Measurements from ENCODE around the gene HTR7.

Gene HTR7

DNA sequence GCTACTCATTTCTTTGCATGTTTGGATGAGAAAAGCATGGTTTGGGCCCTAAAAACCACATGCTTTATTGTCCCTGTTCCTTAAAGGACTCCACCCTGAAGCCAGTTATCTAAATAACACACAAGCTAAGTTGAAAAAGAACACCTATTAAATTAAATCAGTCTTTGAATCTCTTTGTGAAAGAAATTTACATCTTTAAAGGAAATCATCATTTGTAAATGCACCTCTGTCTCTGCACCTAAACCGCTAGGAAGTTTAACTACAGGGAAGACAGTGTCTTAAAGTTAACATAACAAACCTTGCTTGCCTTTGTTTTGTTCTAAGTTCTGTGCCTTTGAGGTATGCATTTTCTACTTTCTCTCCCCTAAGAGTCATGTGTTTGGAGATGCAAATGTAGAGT lies 52.6 kb downstream of the HTR7 start:
- TF ChIP-seq, protein P1, sequence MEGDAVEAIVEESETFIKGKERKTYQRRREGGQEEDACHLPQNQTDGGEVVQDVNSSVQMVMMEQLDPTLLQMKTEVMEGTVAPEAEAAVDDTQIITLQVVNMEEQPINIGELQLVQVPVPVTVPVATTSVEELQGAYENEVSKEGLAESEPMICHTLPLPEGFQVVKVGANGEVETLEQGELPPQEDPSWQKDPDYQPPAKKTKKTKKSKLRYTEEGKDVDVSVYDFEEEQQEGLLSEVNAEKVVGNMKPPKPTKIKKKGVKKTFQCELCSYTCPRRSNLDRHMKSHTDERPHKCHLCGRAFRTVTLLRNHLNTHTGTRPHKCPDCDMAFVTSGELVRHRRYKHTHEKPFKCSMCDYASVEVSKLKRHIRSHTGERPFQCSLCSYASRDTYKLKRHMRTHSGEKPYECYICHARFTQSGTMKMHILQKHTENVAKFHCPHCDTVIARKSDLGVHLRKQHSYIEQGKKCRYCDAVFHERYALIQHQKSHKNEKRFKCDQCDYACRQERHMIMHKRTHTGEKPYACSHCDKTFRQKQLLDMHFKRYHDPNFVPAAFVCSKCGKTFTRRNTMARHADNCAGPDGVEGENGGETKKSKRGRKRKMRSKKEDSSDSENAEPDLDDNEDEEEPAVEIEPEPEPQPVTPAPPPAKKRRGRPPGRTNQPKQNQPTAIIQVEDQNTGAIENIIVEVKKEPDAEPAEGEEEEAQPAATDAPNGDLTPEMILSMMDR (IDR thresholded peaks at IDR 0.05; ENCODE audit: low read depth, low read length), result no peak
- no peak overlapping the region for H3K4me3 ChIP-seq (ENCODE audit: low read depth, low read length)

DNA sequence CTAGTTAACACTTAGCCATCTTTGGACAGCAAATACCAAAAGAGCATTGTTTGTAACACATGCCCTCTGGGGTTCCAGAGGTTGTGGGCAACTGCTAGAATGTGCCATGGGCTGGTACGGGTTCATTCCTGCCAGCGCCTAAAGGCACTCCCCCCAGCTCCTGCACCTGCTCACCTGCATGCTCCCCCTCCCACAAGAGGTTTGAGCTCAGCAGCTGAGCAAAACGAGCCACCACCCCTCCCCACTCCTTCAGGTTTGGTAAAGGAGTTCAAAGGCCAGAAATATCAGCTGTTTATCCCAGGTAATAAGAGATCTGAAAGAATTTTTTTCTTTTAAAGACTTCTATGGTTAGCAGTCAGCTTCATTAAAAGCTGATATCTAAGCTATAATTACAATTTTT lies 53.5 kb downstream of the HTR7 start:
- TF ChIP-seq, protein P1 (IDR thresholded peaks at IDR 0.05; ENCODE audit: low read depth, low read length), result no peak
- H3K4me3 ChIP-seq (ENCODE audit: low read depth, low read length), result no peak overlapping the region

DNA sequence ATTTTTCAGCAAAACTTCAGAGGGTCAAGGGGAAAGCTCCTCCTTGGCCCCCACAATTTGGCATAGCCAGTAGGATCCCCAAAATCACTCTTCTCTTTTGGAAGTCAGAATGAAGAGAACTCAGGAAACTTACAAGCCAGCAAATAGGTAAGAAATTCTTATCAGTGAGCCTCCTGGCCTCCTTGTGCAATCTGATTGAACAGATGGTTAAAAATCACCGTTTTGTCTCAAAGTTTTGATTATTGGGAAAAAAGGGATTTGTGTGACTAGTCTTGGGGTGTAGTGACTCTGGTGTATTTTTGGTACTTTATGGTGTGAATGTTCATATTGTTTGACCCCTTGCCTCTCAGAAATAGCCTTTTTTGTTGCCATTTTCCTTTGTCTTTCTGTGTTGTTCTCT lies 56.2 kb downstream of the HTR7 start:
- no peak overlapping the region for H3K4me3 ChIP-seq (ENCODE audit: low read depth, low read length)
- TF ChIP-seq, protein P1 (IDR thresholded peaks at IDR 0.05; ENCODE audit: low read depth, low read length), result no peak

DNA sequence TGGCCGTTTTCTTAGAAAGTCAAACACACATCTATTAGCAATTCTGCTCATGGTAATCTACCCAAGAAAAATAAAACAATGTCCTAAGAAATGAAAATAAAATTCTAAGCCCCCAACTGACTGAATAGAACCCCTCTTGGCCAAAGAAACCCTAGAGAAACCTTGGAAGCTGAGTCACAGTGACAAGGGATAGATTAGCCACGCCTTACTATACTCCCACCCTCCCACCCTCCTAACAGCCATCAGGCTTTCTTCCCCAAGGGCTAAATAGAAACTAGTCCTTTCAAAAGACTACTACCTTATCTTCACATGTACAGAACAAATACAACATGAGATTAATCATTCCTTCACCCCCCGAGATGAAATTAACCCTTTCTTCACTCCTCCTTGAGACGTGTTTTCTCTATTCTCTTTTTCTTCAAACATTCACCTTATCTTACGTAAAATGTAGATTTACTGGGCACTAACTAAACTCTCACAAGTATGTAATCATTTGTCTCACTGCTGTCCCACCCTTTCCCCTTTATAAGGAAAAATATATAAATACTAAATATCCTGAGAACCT lies 57.5 kb downstream of the HTR7 start:
- H3K4me3 ChIP-seq (ENCODE audit: low read depth, low read length), result no peak overlapping the region
- TF ChIP-seq, protein P1 (IDR thresholded peaks at IDR 0.05; ENCODE audit: low read depth, low read length), result no peak

DNA sequence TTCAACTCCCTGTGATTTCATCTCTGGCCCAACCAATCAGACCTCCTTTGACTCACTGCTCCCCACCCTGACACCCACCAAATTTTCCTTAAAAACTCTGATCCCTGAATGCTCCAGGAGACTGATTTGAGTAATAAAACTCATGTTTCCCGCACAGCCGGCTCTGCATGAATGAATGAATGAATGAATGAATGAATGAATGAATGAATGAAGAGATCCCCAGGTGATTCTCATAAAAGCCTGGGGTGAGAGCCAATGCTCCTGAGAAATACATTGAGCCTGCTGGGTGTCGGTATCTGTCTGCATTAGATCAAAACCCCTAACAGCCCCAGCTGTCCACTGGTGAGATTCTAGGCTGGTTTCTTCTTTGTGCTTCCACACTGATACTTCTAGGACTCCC lies 58.7 kb downstream of the HTR7 start:
- no peak overlapping the region for H3K4me3 ChIP-seq (ENCODE audit: low read depth, low read length)
- TF ChIP-seq, protein P1 (IDR thresholded peaks at IDR 0.05; ENCODE audit: low read depth, low read length), result no peak

DNA sequence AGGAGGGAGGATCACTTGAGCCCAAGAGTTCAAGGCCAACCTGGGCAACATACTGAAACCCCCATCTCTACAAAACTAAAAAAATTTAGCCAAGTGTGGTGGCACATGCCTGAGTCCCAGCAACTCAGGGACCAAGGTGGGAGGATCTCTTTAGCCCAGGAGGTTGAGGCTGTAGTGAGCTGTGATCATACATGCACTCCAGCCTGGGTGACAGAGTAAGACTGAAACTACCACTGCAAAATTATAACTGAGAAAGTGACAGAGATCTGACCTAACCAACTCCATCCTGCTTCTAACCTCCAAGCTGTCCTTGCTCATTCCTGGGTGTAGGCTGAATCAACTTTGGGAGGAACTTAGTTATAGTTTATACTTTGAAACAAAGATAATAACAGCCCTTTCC lies 59.4 kb downstream of the HTR7 start:
- no peak overlapping the region for H3K4me3 ChIP-seq (ENCODE audit: low read depth, low read length)
- TF ChIP-seq, protein P1 (IDR thresholded peaks at IDR 0.05; ENCODE audit: low read depth, low read length), result no peak

DNA sequence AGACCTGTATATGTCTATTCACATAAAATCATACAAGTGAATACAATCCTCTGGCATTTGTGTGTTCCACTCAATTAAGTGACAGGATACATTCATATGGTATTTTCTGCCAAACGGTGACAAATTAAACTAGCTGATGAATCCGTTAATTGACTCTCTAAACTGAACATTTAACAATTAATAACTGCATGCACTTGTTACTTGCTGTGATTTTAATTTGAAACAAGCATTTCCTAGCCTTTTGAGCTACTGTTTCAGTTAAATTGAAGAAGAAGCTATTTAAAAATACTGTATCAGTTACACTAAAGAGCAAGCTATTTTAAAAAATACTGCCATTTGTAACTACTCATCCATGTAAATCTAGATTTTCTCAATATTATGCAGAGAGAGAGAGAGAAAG lies 67.4 kb downstream of the HTR7 start:
- TF ChIP-seq, protein P1 (IDR thresholded peaks at IDR 0.05; ENCODE audit: low read depth, low read length), result no peak
- no peak overlapping the region for H3K4me3 ChIP-seq (ENCODE audit: low read depth, low read length)
